ENCODE data around the gene INPP5D. TPM values are rescaled to one million over a fixed set of nuclear protein-coding genes. Genes with fewer than 3 reads are reported as not detected.

Gene INPP5D
- total RNA-seq, 1 donor from 2014 or later, result 4.9 TPM

GRCh38 chr2:233130481-233131020 is 70.4 kb downstream of the INPP5D start:
- H3K4me3 ChIP-seq, result no peak overlapping the region
- peaks cover 6% of the 10 kb centered on the region for H3K9me3 ChIP-seq (replicated peaks)
- H3K27me3 ChIP-seq (ENCODE audit: low read depth), result peaks cover 21% of the 10 kb centered on the region
- no peak for DNase-seq
- H3K27ac ChIP-seq (replicated peaks), result no peak overlapping the region
- H3K4me1 ChIP-seq, result no peaks in the 10 kb centered on the region
- TF ChIP-seq CTCF (IDR thresholded peaks at IDR 0.05; ENCODE audit: borderline replicate concordance), result no peak
- intact Hi-C loops (cut with micrococcal nuclease), result no loop called here
- peaks cover 20% of the 10 kb centered on the region for H3K36me3 ChIP-seq

DNA sequence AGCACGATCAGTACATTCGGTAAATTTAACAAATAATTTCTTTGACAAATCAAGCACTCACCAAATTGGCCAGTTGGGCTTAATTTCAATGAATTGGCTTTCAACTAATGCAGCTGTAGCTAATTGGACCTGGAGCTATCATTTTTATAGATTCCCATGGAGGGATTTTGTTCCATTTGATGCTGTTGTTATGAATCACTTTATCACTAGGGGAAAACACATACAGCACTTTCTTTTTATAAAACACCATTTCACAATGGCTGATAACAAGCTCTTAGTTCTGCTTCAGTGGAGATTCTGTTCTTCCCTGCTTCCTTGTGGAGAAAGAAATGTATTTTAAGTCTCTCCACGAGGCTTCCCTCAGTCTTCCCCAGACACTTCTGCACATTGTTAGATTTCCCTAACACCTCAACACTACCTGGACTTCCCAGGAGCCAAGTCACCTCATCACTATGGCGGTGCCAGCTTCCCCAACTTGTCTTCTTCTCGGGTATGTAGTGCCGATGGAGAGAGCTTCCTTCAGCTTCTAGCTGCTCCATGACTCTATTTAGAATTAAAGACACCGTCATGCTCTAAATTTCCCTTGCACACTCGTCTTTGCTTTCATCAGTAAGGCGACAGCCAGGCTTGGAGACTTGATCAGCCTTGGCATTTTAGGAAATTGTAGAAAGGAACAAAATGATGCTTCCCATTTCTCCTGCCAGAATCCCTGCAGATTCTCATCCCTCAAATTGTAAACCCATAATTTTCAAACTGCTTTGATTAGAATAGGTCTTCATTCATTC is 72.0 kb downstream of the INPP5D start:
- intact Hi-C loops (cut with micrococcal nuclease), result no loop called here
- Histone ChIP-seq H3K4me3 (no peak overlapping the region), H3K36me3 (peaks cover 15% of the 10 kb centered on the region), H3K27me3 (ENCODE audit: low read depth) (peaks cover 21% of the 10 kb centered on the region), H3K4me1 (no peaks in the 10 kb centered on the region), H3K27ac (replicated peaks) (no peak overlapping the region), H3K9me3 (replicated peaks) (peaks cover 13% of the 10 kb centered on the region)
- no peak for TF ChIP-seq CTCF (IDR thresholded peaks at IDR 0.05; ENCODE audit: borderline replicate concordance)
- no peak for DNase-seq

DNA sequence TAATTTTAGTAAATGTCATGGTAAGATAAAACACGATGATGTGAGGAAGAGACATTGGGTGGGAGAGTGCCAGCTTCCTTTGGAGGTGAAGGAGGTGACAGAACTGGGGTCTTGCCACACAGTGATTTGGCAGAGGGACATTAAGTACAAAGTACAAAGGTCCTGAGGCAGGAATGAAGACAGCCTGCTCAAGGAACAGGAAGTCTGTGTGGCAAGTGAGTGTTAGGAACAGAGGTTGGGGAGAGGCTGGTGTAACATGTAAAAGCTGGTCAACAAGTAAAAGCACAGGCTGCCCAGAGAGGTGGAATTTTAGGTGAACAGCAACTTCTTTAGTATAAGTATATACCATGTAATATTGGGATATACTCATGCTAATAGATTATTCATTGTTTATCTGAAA is 73.1 kb downstream of the INPP5D start:
- intact Hi-C loops (cut with micrococcal nuclease), result no loop called here
- no peak for TF ChIP-seq CTCF (IDR thresholded peaks at IDR 0.05; ENCODE audit: borderline replicate concordance)
- no peak overlapping the region for H3K27ac ChIP-seq (replicated peaks)
- no peak for DNase-seq
- H3K4me1 ChIP-seq, result no peaks in the 10 kb centered on the region
- peaks cover 19% of the 10 kb centered on the region for H3K27me3 ChIP-seq (ENCODE audit: low read depth)
- H3K4me3 ChIP-seq, result no peak overlapping the region
- H3K9me3 ChIP-seq (replicated peaks), result peaks cover 13% of the 10 kb centered on the region
- H3K36me3 ChIP-seq, result peaks cover 13% of the 10 kb centered on the region

GRCh38 chr2:233135421-233135820 is 75.3 kb downstream of the INPP5D start:
- peaks cover 23% of the 10 kb centered on the region for H3K27me3 ChIP-seq (ENCODE audit: low read depth)
- peaks cover 13% of the 10 kb centered on the region for H3K36me3 ChIP-seq
- DNase-seq, result no peak
- H3K9me3 ChIP-seq (replicated peaks), result peaks cover 13% of the 10 kb centered on the region
- H3K4me3 ChIP-seq, result no peak overlapping the region
- intact Hi-C loops (cut with micrococcal nuclease), result no loop called here
- H3K27ac ChIP-seq (replicated peaks), result no peak overlapping the region
- TF ChIP-seq CTCF (IDR thresholded peaks at IDR 0.05; ENCODE audit: borderline replicate concordance), result no peak
- no peaks in the 10 kb centered on the region for H3K4me1 ChIP-seq

DNA sequence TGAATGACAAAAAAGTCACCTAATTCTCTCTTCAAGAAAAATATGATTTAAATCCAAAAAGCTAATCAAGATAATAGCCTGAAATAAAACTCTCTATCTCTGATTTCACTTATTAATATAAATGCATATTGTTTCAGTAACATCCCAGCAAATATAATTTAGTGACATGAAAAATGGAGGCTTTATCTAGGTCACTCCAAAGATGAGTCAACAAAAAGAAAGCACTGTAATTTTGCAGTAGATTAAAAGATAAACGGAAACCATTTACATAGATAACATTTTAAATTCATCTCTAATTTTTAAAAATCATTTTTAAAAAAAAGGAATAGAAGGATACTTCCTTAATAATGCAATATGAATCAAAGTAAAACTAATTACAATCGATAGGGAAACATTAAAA is 76.9 kb downstream of the INPP5D start:
- TF ChIP-seq CTCF (IDR thresholded peaks at IDR 0.05; ENCODE audit: borderline replicate concordance), result no peak
- Histone ChIP-seq H3K9me3 (replicated peaks) (peaks cover 13% of the 10 kb centered on the region), H3K36me3 (peaks cover 13% of the 10 kb centered on the region), H3K27ac (replicated peaks) (no peak overlapping the region), H3K4me1 (no peaks in the 10 kb centered on the region), H3K4me3 (no peak overlapping the region), H3K27me3 (ENCODE audit: low read depth) (peaks cover 35% of the 10 kb centered on the region)
- intact Hi-C loops (cut with micrococcal nuclease), result no loop called here
- no peak for DNase-seq
